GM19043 (cell line): ENCODE measurements around the gene RAD54L2.
"Not testable (repeated sequence)": the region's sequence is repeated elsewhere in the genome, so short reads cannot be mapped to it uniquely, and the experiment has no call there.

Experiments used
- ATAC-seq: cut with Tn5 transposase; IDR thresholded peaks from one replicate; pipeline ENCODE4 v1.9.1; 2021; ENCODE audit warnings: low read depth; ENCODE audit not compliant: unreplicated experiment

The RAD54L2 gene

DNA sequence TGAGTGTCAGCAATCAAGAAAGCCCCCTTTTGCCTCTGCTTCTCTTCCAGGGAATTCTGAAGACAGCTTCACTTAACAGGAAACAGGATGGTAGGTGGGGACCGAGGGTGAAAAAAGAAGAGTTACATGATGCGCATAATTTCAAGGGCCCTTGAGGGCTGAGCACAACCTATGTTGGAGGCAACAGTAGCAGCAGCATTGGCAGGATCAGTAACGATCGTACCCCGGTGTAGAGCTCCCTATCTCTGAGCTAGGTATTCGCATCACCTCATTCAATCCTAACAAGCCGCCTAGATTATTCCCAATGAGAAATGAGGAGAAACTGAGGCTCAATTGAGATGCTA, 432 bp upstream of the RAD54L2 start:
- no peak for ATAC-seq

DNA sequence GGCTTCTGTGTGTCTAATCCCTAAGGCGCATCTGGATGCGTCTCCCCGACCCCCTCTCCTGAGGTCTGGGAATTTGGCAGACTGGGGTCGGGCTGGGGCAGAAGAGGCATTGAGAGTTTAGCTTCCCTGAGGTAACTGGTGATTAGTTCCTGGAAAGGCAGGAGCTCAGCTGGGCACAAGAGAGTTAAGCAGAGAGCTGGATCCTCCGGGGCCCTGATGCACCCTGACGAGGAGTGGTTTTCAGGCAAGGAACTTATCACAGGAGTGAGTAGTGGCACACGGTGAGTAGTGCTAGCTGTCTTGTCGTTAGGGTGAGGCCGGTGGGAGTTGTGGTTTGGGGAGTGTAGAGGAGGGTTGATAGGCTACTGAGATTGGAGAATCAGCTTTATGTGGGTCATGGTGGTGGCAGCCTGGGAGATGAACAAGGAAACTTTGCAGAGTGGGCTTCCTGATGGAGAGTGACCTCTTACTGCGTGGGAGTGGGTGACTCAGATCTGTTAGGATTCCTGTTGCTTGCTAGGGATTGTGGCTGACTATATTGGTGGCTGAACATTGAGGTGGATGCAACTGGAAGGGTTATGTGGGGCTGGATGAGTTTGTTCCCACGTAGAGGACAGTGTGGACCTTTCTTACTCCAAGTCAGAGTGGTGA, 897 bp downstream of the RAD54L2 start:
- no peak for ATAC-seq

DNA sequence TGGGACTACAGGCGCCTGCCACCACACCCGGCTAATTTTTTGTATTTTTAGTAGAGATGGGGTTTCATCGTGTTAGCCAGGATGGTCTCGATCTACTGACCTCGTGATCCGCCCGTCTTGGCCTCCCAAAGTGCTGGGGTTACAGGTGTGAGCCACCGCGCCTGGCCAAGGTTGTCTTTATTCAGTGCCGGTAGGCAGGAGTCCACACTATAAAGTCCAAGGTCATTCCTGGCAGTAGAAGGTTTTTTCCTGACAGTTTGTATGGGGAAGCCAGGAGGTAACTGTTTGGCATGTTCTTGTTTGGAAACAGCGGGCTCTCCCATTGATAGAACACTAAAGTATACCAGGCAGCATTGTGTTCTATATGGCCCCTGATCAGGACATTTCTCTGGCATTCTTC, 4.1 kb downstream of the RAD54L2 start:
- ATAC-seq, result not testable (repeated sequence)

DNA sequence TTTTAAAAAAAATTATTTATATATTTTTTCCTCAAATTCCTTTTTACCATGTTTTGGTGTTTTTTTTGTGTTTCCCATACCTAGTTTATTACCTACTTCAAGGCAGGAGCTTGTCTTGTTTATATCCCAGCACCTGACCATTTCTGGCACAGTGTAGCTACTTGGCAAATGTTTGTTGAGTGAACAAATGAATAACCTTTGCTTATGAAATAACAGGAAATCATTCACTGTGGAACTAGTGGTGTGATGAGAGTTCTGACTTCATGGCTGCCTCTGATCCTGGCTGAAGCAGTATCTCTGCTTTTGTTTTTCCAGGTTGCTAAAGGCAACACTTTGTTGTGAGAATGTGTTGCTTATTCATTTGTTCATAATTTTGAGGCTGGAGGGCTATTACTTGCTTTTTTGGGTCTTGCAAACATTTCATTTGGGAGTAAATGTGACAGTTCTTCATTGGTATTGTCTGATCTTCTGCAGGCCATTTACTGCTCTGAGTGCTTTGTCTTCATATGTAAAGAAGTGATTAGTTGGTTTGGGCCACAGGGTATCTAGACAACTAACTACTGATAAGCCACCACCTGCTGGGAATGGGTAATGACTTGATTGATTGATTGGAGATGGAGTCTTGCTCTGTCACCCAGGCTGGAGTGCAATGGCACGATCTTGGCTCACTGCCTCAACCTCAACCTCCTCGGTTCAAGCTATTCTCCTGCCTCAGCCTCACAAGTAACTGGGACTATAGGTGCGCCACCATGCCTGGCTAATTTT, 5.7 kb downstream of the RAD54L2 start:
- no peak for ATAC-seq

DNA sequence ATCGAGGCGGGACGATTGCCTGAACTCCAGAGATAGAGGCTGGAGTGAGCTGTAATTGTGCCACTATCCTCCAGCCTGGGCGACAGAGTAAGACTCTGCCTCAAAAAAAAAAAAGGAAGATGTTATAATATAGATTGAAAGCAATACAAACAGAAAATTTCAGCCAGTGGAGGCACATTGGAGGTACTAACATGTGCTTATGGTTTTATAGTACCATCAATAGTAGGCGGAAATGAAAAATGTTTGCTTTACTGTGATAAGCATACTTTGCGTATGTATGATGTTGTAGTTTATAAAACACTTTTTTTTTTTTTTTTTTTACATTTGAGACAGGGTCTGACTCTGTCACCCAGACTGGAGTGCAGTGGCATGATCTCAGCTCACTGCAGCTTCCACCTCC, 8.8 kb downstream of the RAD54L2 start:
- no peak for ATAC-seq

DNA sequence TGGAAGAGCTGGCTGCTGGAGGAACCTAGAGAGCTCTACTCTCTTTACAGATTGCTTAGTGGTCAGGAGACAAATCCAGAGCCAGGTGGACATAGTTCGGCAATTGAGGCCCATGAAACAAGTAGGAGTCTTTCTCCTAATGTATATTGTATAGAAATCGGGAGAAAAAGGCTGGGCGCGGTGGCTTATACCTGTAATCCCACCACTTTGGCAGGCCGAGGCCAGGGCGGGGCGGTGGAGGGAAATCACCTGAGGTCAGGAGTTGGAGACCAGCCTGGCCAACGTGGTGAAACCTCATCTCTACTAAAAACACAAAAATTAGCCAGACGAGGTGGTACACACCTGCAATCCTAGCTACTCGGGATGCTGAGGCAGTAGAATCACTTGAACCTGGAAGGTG, 10.8 kb downstream of the RAD54L2 start:
- no peak for ATAC-seq

DNA sequence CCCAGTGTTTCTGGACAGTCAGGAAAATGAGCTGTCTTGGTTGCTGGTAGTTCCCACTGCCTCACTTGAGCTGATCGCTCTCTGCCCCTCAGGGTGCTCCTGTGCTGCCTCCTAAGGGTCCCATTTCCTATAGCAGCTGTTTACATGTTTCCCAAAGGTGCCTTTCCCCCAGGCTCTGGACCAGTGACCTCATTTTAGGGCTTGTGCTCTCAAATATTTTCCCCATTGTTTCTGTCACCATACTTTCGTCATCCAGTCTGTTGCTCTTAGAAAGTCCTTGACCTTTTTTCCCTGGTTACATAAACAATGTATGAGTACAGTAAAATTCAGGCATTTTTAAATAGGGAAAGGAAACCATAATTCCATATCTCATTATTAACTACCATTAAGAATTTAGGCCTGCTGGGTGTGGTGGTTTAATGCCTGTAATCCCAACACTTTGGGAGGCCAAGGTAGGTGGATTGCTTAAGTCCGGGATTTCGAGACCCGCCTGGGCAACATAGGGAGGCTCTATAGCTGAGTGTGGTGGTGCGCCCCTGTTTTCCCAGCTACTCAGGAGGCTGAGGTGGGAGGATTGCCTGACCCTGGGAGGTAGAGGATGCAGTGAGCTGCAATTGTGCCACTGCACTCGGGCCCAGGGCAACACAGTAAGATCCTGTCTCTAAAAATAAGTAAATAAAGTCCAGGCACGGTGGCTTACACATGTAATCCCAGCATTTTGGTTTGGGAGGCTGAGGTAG, 11.7 kb downstream of the RAD54L2 start:
- ATAC-seq, result no peak

DNA sequence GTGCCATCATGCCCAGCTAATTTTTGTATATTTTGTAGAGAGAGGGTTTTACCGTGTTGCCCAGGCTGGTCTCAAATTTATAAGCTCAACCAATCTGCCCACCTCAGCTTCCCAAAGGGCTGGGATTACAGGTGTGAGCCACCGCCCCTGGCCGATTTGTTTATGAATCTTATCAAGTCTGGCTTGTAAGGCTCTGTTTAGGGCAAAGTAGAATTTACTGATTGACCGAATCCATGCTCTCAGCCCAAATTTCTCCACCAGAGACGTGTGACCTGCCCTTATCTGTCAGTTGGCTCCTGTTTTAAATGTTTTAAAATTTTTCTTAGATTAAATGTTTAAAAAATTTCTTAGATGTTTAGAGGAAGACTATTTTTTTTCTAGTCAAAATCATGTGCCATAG, 19.5 kb downstream of the RAD54L2 start:
- no peak for ATAC-seq

DNA sequence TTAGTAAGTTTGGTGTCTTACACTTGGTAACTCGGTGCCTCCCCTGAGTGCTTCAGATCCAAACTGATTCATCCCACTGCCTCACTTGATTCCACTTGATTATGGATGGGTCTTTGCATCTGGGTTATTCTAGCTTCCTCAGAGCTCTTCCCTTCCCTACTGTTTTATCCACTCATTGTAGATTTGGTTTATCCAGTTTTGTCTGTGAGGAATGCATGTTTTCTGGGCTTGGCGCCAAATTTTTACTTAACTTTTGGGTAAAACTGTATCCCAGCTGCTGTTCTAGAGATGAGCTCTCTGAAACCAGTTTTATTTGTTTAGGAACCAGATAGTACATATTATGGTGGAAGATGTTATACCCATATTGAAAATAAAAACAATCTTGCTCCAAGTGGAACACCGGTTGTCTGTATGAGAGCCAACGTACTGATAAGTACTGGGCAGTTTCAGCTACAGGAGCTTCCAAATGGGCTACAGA, 20.9 kb downstream of the RAD54L2 start:
- ATAC-seq, result no peak

DNA sequence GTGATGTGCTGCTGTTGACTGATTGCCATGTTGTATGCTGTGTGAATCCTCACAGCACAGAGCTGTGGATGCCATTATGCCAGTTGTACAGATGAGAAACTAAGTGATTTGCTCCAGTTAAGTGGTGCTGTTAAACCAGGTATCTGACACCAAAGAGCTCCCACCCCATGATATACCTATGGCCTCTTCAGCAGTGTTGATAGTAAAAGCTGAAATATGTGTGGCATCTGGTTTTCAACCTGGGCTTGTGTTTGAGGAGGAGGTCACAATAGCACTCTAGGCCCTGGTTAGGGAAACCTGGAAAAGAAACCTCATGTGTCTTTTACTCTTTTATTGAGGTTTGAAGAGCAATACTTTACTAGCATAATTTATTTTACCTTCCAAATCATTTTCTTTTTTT, 21.4 kb downstream of the RAD54L2 start:
- no peak for ATAC-seq

DNA sequence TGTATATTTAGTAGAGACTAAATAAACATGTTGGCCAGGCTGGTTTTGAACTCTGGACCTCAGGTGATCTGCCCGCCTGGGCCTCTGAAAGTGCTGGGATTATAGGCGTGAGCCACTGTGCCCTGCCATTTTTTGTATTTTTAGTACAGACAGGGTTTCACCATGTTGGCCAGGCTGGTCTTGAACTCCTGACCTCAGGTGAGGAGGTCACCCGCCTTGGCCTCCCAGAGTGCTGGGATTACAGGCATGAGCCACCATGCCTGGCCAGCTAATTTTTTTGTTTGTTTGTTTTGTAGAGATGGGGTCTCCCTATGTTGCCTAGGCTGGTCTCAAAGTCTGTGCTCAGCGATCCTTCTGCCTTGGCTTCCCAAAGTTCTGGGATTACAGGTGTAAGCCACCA, 23.9 kb downstream of the RAD54L2 start:
- not testable (repeated sequence) for ATAC-seq

DNA sequence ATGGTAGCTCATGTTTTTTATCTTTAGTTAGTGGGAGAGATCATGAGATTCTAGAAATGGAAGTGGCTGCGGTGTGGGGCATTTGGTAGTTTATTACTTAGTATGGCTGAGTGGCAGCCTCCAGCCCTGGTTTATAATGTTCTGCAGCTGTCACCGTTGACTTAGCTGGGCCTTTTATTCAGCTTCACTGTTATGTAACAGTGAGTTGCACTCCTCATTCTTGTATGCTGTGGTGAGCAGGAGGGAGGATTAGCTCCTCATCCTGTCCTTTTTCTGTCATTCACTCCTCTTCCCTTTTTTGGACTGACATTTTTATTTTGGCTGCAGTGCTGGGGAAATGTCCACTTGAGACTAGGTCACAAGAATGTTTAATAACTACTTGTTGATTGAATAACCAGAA, 29.5 kb downstream of the RAD54L2 start:
- no peak for ATAC-seq

DNA sequence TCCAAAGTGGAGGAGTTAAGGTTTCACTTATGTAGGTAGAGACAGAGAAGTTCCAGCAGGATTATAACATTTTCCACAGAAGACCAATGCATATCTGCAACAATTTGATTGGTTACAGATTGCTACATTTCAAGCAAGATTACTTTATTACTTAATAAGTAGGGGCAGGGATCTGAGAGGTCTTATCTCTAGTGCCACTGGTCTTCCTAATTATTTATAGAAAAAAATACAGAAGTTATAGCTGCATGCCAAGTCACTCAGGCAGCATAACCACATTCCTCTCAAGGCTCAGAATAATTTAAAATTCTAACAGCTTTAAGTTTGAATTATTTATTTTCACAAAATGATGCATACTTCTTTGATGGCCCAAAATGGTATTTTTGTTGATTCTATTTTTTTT, 30.5 kb downstream of the RAD54L2 start:
- no peak for ATAC-seq

DNA sequence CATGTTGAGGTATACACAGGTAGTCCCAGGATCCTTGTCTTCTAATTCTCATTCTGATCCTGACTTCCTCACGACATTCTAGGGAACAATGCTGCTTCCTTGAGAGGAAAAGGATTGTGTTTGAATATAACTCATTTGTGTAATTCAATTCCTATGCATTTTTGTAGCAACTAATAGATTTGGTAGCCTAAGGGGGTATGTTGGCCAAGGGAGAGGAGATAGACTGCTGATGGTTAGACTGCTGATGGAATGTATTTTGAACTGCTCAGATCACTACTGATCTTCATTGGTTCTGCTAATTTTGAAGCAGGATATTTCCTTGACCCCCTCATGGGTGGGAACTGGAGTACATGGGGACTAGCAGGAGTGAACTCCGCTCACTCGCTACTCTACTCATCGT, 39.7 kb downstream of the RAD54L2 start:
- no peak for ATAC-seq

DNA sequence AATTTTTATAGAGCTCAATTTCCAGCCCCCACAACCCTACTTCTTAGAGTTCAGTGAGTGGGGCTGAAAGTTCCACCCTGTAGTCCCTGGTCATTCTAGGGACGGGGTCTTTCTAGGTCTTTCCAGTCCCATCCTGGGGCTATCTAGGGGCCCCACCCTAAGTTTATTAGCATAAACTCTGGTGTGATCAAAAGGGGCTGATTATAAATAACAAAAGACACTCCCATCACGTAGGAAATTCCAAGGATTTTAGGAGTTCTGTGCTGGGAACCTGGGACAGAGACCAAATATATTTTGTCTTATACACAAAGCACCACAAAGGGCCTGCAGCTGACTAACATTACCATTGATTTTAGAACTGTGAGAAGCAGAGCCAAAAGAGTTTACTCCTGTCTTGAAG, 41.9 kb downstream of the RAD54L2 start:
- no peak for ATAC-seq

DNA sequence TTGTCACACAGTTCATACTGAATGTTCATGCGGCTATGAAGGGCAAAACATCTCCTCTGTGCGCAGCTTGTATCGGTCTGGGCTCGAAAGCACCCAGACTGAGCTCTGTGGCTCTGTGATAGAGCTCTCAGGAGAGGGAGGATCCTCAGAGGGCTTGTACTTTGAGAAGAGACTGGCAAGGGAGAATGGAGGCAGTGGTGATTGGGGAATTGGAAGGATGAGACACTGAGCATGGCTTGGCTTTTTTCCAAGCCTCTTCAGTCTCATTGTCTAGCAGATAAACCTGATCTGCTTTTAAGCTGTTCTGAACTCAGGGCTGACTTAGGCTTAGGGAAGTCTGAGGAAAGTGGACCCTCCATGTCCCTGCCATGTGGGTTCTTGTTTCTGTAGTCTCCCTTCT, 43.0 kb downstream of the RAD54L2 start:
- ATAC-seq, result no peak

DNA sequence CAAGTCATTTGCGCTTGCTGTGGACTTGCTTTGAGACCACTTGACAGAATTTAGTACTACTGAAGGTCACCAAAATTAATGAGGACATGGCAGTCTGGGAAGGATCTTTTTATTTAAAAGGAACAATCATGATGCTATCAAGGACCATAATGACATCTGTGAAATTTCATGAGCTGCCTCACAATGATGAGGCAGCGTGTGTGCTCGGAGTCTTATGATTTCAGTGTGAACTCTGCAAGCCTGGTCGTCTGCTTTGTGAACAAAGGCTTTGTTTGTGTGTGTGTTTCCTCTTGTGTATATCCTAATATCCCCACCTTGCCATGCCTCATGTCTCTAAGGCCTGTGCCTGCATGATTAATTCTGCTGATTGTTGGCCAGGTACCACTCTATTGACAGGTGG, 46.7 kb downstream of the RAD54L2 start:
- no peak for ATAC-seq

DNA sequence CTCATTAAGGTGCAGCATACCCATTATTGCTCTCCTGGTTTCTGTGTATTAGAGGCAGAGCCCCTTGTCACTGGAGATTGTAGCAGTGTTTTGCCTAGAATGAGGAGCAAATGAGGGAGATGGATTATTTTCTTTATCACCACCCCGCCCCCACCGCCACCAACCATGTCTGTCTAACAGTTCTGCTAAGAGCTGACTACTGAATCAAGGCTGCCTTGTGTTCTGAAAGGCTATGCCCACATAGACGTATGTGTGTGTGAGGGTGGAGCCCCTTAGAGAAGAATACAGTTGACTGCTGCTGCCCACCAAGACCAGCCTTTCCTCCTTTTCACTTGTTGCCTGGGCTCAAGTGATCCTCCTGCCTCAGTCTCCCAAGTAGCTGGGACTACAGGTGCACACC, 47.4 kb downstream of the RAD54L2 start:
- no peak for ATAC-seq
